Activated T-cell treated with anti-CD3 and anti-CD28 coated beads, Interleukin-2, amount 50 U/mL, for 24 hours (primary cell): ENCODE results near the gene HSDL1.

Experiments used
- DNase-seq: peaks from one replicate; pipeline ENCODE4 v3.0.0-alpha.2; 2020
- H3K27ac Mint-ChIP-seq: 2 replicates; pipeline ENCODE4 v1.8.0; 2020; ENCODE audit warnings: mild to moderate bottlenecking, mixed read lengths
- H3K27me3 Mint-ChIP-seq: 2 replicates; pipeline ENCODE4 v1.8.0; 2020; ENCODE audit warnings: mixed read lengths
- H3K36me3 Mint-ChIP-seq: 2 replicates; pipeline ENCODE4 v1.8.0; 2020; ENCODE audit warnings: low read depth, mixed read lengths
- H3K4me1 Mint-ChIP-seq: 2 replicates; pipeline ENCODE4 v1.8.0; 2020; ENCODE audit warnings: low read depth, mixed read lengths
- H3K4me3 Mint-ChIP-seq: 2 replicates; pipeline ENCODE4 v1.8.0; 2020; ENCODE audit warnings: mild to moderate bottlenecking, moderate library complexity, mixed read lengths
- H3K9me3 Mint-ChIP-seq: 2 replicates; pipeline ENCODE4 v1.8.0; 2020; ENCODE audit warnings: mixed read lengths

The HSDL1 gene

DNA sequence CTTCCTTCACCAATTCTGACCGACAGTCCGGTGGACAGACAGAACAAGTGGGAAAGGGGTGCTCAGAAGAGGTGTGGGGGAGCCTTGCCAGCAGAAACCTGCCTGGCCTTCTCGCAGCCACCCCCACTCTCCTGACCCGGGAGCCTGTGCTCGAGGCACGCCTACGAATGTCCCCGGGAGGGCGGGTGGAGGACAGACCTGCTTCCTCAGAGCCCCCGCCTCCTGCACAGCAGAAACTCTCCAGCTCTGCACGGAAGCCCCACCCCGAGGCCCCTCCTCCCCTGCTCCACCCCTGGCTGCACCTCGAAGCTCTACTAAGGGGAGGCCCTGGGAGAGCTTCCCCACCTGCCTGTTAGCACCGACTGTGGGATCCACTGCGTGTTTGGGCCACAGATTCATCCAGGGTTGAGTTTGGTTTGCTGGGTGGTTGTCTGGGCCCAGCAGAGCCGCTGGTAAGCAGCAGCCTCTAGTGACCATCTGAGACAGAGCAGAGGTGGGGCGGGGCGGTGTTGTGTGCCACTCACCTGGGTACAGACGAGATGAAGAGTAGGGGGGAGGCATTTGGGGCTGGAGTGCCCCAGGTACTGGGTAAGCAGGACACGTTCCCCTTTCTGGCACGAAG is 35.7 kb upstream of the HSDL1 start:
- Mint-ChIP-seq H3K36me3 (peaks cover 80% of the 10 kb centered on the region), H3K4me1 (peaks cover 31% of the 10 kb centered on the region), H3K27me3 (no peaks in the 10 kb centered on the region), H3K27ac (no peak overlapping the region), H3K4me3 (no peak overlapping the region), H3K9me3 (no peaks in the 10 kb centered on the region)
- no peak for DNase-seq

- no peak for DNase-seq
- Mint-ChIP-seq H3K27ac (no peak overlapping the region), H3K9me3 (no peaks in the 10 kb centered on the region), H3K4me1 (peaks cover 28% of the 10 kb centered on the region), H3K36me3 (peaks cover 73% of the 10 kb centered on the region), H3K27me3 (no peaks in the 10 kb centered on the region), H3K4me3 (no peak overlapping the region)
These were observed 34.8 kb upstream of the HSDL1 start for GRCh38 chr16:84179612-84180320.

DNA sequence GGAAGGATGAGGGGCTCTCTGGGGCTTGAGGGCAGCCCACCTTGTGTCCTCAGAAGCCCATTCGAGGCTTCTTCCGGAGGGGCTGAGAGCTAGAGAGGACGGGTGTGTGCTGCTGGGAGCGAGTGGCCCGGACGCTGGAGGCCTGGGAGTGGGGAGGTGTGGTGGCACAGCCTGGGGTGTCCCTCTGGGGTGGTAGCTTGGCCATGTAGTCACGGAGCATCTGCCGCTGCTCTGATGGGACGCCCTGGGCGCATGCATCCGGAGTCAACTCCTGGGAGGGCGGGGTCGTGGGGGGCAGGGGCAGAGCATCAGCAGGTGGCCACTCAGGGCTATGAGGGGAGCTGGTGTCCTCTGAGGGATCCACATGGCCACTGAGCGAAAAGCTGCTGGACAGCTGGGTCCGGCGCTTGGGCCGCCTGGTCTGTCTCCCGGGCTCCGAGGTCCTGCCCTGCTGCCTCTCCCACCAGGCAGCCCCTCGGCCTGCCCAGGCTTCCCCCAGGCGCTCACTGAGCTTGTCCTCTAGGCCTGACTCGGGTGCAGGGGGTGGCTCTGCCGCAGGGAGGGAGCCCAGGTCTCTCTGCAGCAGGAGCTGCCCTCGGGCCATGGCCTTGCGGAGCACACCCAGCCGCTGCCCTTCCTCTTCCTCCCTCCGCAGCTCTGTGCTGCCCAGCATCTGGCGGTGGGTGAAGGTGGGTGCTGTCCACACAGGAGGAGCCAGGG is 34.1 kb upstream of the HSDL1 start:
- no peak for DNase-seq
- Mint-ChIP-seq H3K27me3 (no peaks in the 10 kb centered on the region), H3K4me3 (no peak overlapping the region), H3K27ac (peak overlapping the region; percentile 84), H3K9me3 (no peaks in the 10 kb centered on the region), H3K36me3 (peaks cover 66% of the 10 kb centered on the region), H3K4me1 (peaks cover 22% of the 10 kb centered on the region)

- no peak overlapping the region for H3K4me3 Mint-ChIP-seq
- H3K9me3 Mint-ChIP-seq: no peaks in the 10 kb centered on the region
- peaks cover 58% of the 10 kb centered on the region for H3K36me3 Mint-ChIP-seq
- H3K27me3 Mint-ChIP-seq: no peaks in the 10 kb centered on the region
- DNase-seq: no peak
- H3K27ac Mint-ChIP-seq: peak overlapping the region; percentile 84
- H3K4me1 Mint-ChIP-seq: peaks cover 22% of the 10 kb centered on the region
These were observed 33.3 kb upstream of the HSDL1 start for GRCh38 chr16:84178146-84178765.

- H3K4me1 Mint-ChIP-seq: peaks cover 22% of the 10 kb centered on the region
- no peak for DNase-seq
- H3K36me3 Mint-ChIP-seq: peaks cover 52% of the 10 kb centered on the region
- no peak overlapping the region for H3K4me3 Mint-ChIP-seq
- H3K9me3 Mint-ChIP-seq: no peaks in the 10 kb centered on the region
- H3K27me3 Mint-ChIP-seq: peaks cover 4% of the 10 kb centered on the region
- peak overlapping the region; percentile 84 for H3K27ac Mint-ChIP-seq
These were observed 32.7 kb upstream of the HSDL1 start for GRCh38 chr16:84177741-84178073.

DNA sequence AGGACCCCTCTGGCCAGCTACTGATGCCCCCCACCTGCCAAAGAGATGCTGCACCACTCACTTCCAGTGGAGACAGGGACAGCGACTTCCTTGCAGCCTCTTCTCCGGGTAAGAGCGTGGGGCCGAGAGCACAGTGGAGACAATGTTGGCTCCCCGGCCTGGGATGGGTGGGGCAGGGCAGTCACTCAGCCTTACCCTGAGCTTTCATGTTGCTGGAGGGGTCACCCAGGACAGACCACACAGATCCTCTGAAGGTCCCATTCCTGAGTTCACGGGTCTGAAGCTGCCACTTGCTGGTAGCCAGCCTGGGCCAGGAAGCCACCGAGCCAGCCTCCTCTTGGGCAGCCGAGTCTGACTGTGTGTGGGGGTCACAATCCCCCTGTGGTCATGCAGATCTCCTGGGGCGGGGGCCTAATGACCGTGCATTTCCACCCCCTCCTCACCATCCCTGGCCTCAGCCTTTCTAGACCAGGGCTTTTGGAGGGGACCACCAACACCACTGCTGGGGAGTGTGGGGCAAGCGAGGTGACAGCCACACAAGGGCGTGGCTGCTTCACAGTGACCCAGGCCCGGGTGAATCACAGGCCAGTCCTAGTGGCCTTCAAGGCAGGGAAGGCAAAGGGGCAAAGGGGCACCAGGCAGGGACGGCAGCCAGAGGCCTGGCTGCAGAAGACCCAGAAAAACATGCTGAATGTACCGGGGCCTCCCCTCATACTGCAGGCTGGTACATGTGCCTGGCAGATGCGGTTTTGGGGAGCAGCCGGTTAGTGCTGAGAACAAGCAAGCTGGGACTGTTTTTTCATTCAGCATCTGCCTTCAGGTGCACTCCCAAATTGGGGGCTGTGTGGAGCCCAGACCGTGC is 31.4 kb upstream of the HSDL1 start:
- Mint-ChIP-seq H3K27ac (peak overlapping the region; percentile 14), H3K9me3 (no peaks in the 10 kb centered on the region), H3K36me3 (peaks cover 39% of the 10 kb centered on the region), H3K4me3 (no peak overlapping the region), H3K4me1 (peaks cover 22% of the 10 kb centered on the region), H3K27me3 (peaks cover 5% of the 10 kb centered on the region)
- DNase-seq: no peak

GRCh38 chr16:84175350-84176081 is 30.5 kb upstream of the HSDL1 start:
- peaks cover 5% of the 10 kb centered on the region for H3K27me3 Mint-ChIP-seq
- H3K9me3 Mint-ChIP-seq: no peaks in the 10 kb centered on the region
- H3K4me3 Mint-ChIP-seq: no peak overlapping the region
- DNase-seq: peak; percentile 68
- peaks cover 22% of the 10 kb centered on the region for H3K4me1 Mint-ChIP-seq
- H3K36me3 Mint-ChIP-seq: peaks cover 31% of the 10 kb centered on the region
- no peak overlapping the region for H3K27ac Mint-ChIP-seq

DNA sequence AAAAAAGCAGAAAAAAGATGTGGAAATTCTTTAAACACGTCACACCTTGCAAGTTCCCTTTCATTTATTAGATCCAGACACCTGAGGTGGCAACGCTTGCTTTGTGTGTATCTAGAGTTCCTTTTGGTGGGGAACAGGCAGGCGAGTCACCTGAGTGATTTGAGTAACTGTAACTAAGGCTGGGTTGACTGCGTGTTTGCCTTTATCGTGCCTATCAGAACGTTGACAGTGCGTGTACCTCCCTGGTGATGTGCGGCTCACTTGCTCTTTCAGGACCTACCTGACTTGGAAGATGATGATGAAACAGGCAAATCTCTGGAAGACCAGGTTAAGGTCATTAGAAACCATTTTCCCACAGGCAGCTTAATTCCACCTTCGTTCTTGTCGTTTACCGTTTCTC is 29.4 kb upstream of the HSDL1 start:
- DNase-seq: no peak
- no peaks in the 10 kb centered on the region for H3K9me3 Mint-ChIP-seq
- H3K27me3 Mint-ChIP-seq: peaks cover 15% of the 10 kb centered on the region
- peaks cover 21% of the 10 kb centered on the region for H3K36me3 Mint-ChIP-seq
- peaks cover 22% of the 10 kb centered on the region for H3K4me1 Mint-ChIP-seq
- H3K4me3 Mint-ChIP-seq: no peak overlapping the region
- no peak overlapping the region for H3K27ac Mint-ChIP-seq

DNA sequence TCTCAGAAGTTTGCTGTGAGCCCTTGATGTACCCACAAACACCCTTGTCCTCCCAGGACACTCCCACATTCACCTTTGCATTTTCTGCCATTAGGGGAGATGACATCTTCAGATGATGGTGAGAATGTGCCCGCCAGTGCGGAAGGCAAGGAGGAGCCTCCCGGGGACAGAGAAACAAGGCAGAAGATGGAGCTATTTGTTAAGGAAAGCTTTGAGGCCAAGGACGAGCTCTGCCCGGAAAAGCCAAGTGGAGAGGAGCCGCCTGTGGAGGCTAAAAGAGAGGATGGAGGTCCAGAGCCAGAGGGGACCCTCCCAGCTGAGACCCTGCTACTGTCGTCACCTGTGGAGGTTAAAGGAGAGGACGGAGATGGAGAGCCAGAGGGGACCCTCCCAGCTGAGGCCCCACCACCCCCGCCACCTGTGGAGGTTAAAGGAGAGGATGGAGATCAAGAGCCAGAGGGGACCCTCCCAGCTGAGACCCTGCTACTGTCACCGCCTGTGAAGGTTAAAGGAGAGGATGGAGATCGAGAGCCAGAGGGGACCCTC is 24.9 kb upstream of the HSDL1 start:
- Mint-ChIP-seq H3K27ac (no peak overlapping the region), H3K36me3 (no peaks in the 10 kb centered on the region), H3K9me3 (no peaks in the 10 kb centered on the region), H3K4me1 (peaks cover 2% of the 10 kb centered on the region), H3K4me3 (no peak overlapping the region), H3K27me3 (peaks cover 30% of the 10 kb centered on the region)
- no peak for DNase-seq

DNA sequence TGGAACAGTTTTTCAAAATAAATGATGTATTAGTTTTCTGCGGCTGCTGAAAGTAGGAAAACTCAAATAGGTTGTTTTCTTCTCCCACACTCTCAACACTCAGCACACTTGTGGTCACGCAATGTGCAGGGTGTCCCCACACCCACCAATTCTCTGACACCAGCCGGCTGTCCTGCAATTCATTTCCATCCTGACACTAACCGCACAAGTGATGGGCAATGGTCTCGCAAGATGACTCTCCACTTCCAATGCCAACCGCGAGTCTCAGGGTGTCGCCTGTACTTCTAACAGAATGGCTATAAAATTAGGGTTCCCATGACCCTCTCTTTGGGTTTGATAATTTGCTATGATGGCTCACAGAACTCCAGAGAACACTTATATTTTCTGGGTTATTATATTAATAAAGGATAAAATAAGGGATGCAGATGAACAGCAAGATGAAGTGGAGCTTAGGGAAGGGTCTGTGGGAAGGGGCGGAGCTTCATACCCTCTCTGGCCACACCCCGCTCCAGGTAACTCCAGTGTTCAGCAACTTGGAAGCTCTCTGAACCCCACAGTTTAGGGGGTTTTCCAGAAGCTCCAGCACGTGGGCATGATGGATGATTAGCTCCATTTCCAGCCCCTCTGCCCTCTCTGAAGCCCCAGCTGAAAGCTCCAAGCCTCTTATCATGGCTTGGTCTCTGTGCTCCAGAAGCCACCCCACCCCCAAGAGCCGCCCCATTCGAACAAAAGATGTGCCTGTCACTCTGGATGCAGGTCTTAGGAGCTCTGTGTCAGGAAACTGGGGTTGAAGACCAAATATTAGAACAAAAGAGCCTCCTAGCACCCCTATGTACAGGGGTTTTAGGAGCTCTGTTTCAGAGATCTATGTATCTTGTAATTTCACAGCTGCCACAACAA is 22.1 kb upstream of the HSDL1 start:
- no peak for DNase-seq
- H3K9me3 Mint-ChIP-seq: no peaks in the 10 kb centered on the region
- H3K27me3 Mint-ChIP-seq: peaks cover 35% of the 10 kb centered on the region
- H3K27ac Mint-ChIP-seq: no peak overlapping the region
- H3K4me3 Mint-ChIP-seq: no peak overlapping the region
- H3K4me1 Mint-ChIP-seq: peaks cover 2% of the 10 kb centered on the region
- H3K36me3 Mint-ChIP-seq: no peaks in the 10 kb centered on the region

- no peak overlapping the region for H3K27ac Mint-ChIP-seq
- DNase-seq: no peak
- peaks cover 2% of the 10 kb centered on the region for H3K4me1 Mint-ChIP-seq
- H3K9me3 Mint-ChIP-seq: no peaks in the 10 kb centered on the region
- no peak overlapping the region for H3K4me3 Mint-ChIP-seq
- peaks cover 44% of the 10 kb centered on the region for H3K27me3 Mint-ChIP-seq
- H3K36me3 Mint-ChIP-seq: no peaks in the 10 kb centered on the region
These were observed 20.8 kb upstream of the HSDL1 start for GRCh38 chr16:84165746-84166145.

DNA sequence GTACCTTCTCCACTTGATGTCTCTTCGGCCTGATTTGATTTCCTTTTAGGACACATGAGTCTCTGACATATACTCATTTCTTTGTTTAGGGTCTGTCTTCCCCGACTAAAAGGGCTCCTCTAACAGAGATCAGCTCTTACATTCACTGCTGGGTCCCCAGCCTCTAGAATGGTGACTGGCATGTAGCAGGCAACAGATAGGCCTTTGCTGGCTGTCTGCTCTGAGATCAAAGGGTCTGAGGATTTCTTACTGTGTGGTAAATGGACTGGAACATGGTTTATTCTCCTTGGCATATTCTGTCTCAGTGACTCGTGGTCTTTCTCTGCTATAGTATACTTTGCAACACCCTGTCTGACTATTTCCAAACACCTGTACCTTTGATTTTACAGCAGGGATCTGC is 16.8 kb upstream of the HSDL1 start:
- no peak for DNase-seq
- peaks cover 3% of the 10 kb centered on the region for H3K4me1 Mint-ChIP-seq
- H3K36me3 Mint-ChIP-seq: no peaks in the 10 kb centered on the region
- peaks cover 56% of the 10 kb centered on the region for H3K27me3 Mint-ChIP-seq
- no peak overlapping the region for H3K27ac Mint-ChIP-seq
- H3K4me3 Mint-ChIP-seq: no peak overlapping the region
- H3K9me3 Mint-ChIP-seq: no peaks in the 10 kb centered on the region

- H3K9me3 Mint-ChIP-seq: no peaks in the 10 kb centered on the region
- H3K4me1 Mint-ChIP-seq: peaks cover 5% of the 10 kb centered on the region
These were observed 16.1 kb upstream of the HSDL1 start for GRCh38 chr16:84161037-84161436.

More at GRCh38 chr16:84161037-84161436, 16.1 kb upstream of the HSDL1 start:
- no peaks in the 10 kb centered on the region for H3K36me3 Mint-ChIP-seq
- H3K27ac Mint-ChIP-seq: no peak overlapping the region
- DNase-seq: no peak
- H3K27me3 Mint-ChIP-seq: peaks cover 56% of the 10 kb centered on the region
- H3K4me3 Mint-ChIP-seq: no peak overlapping the region
